CD14-positive monocyte (primary cell): Measurements from ENCODE around the gene RNU1-1. TPM values are rescaled to one million over a fixed set of nuclear protein-coding genes. Genes with fewer than 3 reads are reported as not detected.
A peak's percentile ranks its signal among the peaks of the same experiment; 100 is the strongest.
"Not testable (repeated sequence)": the region's sequence is repeated elsewhere in the genome, so short reads cannot be mapped to it uniquely, and the experiment has no call there.

Source experiments
- DNase-seq, 3 donors: peaks; one replicate each; pipeline ENCODE4 v3.0.0-alpha.2; 2011 to 2022
- H2AFZ ChIP-seq: 2 replicates; pipeline ENCODE4 v1.6.0; 2012; ENCODE audit warnings: mild to moderate bottlenecking, low read depth, low read length, inconsistent platforms; ENCODE audit not compliant: insufficient read depth, poor library complexity, severe bottlenecking
- H3K27ac ChIP-seq, 2 donors: 1 replicate in 1 of 2; 2 replicates in 1 of 2; pipeline ENCODE4 v1.5.1; 2012 to 2013; ENCODE audit warnings: low read length in 2 of 2, control low read depth in 1 of 2, inconsistent platforms in 1 of 2, low read depth in 1 of 2, mild to moderate bottlenecking in 1 of 2
- H3K27me3 ChIP-seq, 2 donors: one replicate each; pipeline versions ENCODE4 v1.6.0 to v1.6.1; 2011 to 2013; ENCODE audit warnings: low read length in 2 of 2; ENCODE audit not compliant: control insufficient read depth in 2 of 2, insufficient read depth in 2 of 2
- H3K36me3 ChIP-seq, 2 donors: replicated peaks in 1 of 2; 1 replicate in 1 of 2; 2 replicates in 1 of 2; pipeline versions ENCODE4 v1.5.1 to v1.6.1; 2012 to 2013; ENCODE audit warnings: low read length in 2 of 2, control low read depth in 1 of 2, inconsistent platforms in 1 of 2, mild to moderate bottlenecking in 1 of 2; ENCODE audit not compliant: insufficient read depth in 2 of 2, control insufficient read depth in 1 of 2
- H3K4me1 ChIP-seq, 2 donors: 1 replicate in 1 of 2; 2 replicates in 1 of 2; pipeline versions ENCODE4 v1.5.1 to v1.6.1; 2012 to 2013; ENCODE audit warnings: low read length in 2 of 2, control low read depth in 1 of 2, inconsistent platforms in 1 of 2, mild to moderate bottlenecking in 1 of 2, moderate library complexity in 1 of 2; ENCODE audit not compliant: insufficient read depth in 2 of 2, control insufficient read depth in 1 of 2
- H3K4me2 ChIP-seq: replicated peaks from 2 replicates; pipeline ENCODE3; 2012; ENCODE audit warnings: low read length, moderate library complexity, mild to moderate bottlenecking; ENCODE audit not compliant: poor library complexity, severe bottlenecking; ENCODE audit errors: extremely low read depth
- H3K4me3 ChIP-seq, 3 experiments: fragments of 200-600 bp in 1 of 3; sonication (generic) in 1 of 3; replicated peaks in 1 of 3; 1 replicate in 2 of 3; 2 replicates in 1 of 3; pipeline ENCODE4 v1.5.1; 2011 to 2013; ENCODE audit warnings: low read length in 3 of 3, mild to moderate bottlenecking in 3 of 3, control low read depth in 2 of 3, low read depth in 2 of 3, inconsistent platforms in 1 of 3, moderate library complexity in 1 of 3
- H3K79me2 ChIP-seq: 2 replicates; pipeline ENCODE4 v1.6.0; 2012; ENCODE audit warnings: mild to moderate bottlenecking, control low read depth, inconsistent platforms, low read length, moderate library complexity; ENCODE audit not compliant: insufficient read depth
- H3K9ac ChIP-seq: 2 replicates; pipeline ENCODE4 v1.6.0; 2017; ENCODE audit warnings: low read length, mild to moderate bottlenecking; ENCODE audit not compliant: insufficient read depth, poor library complexity, severe bottlenecking
- H3K9me3 ChIP-seq, 2 donors: replicated peaks in 1 of 2; 1 replicate in 1 of 2; 2 replicates in 1 of 2; pipeline versions ENCODE4 v1.5.1 to v1.6.1; 2012 to 2013; ENCODE audit warnings: low read length in 2 of 2, control low read depth in 1 of 2; ENCODE audit not compliant: control insufficient read depth in 1 of 2, insufficient read depth in 1 of 2
- H4K20me1 ChIP-seq: 2 replicates; pipeline ENCODE4 v1.6.0; 2012; ENCODE audit warnings: mild to moderate bottlenecking, low read length, control low read depth, moderate library complexity; ENCODE audit not compliant: insufficient read depth
- H3K27ac Mint-ChIP-seq, 7 donors: one replicate each; pipeline ENCODE4 v1.8.0; 2020; ENCODE audit warnings: mild to moderate bottlenecking in 7 of 7, mixed read lengths in 7 of 7, moderate library complexity in 6 of 7, inconsistent platforms in 2 of 7
- H3K27me3 Mint-ChIP-seq, 3 donors: one replicate each; pipeline ENCODE4 v1.8.0; 2021 to 2022; ENCODE audit warnings: low read depth in 3 of 3, mild to moderate bottlenecking in 3 of 3, mixed read lengths in 3 of 3, moderate library complexity in 3 of 3, inconsistent platforms in 1 of 3
- H3K36me3 Mint-ChIP-seq, 2 donors: one replicate each; pipeline ENCODE4 v1.8.0; 2020; ENCODE audit warnings: mixed read lengths in 2 of 2, inconsistent platforms in 1 of 2, mild to moderate bottlenecking in 1 of 2
- H3K4me1 Mint-ChIP-seq: one replicate; pipeline ENCODE4 v1.8.0; 2020; ENCODE audit warnings: mild to moderate bottlenecking, mixed read lengths
- H3K4me3 Mint-ChIP-seq, 2 donors: one replicate each; pipeline ENCODE4 v1.8.0; 2020; ENCODE audit warnings: mild to moderate bottlenecking in 2 of 2, mixed read lengths in 2 of 2, moderate library complexity in 1 of 2
- H3K9me3 Mint-ChIP-seq, 7 donors: one replicate each; pipeline ENCODE4 v1.8.0; 2020 to 2022; ENCODE audit warnings: mixed read lengths in 7 of 7, mild to moderate bottlenecking in 6 of 7, moderate library complexity in 6 of 7, inconsistent platforms in 2 of 7
- WGBS: methylation state at CpG from one replicate; pipeline ENCODE4 v1.1.5; 2013; ENCODE audit warnings: missing lambda C conversion rate; ENCODE audit not compliant: insufficient coverage; 5-methylcytosine and 5-hydroxymethylcytosine counted together
- intact Hi-C, 2 donors: fragments of 100-400 bp; cut with micrococcal nuclease; formaldehyde crosslinking; loops; one replicate each; pipeline versions ENCODE4 v1.15.0 to v1.15.1; 2023
- polyA minus RNA-seq: library from RNA; depleted of rRNA, polyadenylated mRNA; stranded (reverse); fragments of >200 nt; gene quantifications from 2 replicates; pipeline ENCODE4 v1.2.3, GENCODE V29; 2012
- polyA plus RNA-seq, 3 donors: library from polyadenylated mRNA; depleted of rRNA in 1 of 3; unstranded in 2 of 3; stranded (reverse) in 1 of 3; fragments of 300-500 nt in 2 of 3; fragments of >200 nt in 1 of 3; fragmentation: Illumina TruSeq in 2 of 3; gene quantifications; 1 replicate in 2 of 3; 2 replicates in 1 of 3; pipeline ENCODE4 v1.2.3, GENCODE V29; 2012 to 2021
- total RNA-seq, 12 experiments: library from RNA in 1 of 12; stranded (reverse) in 1 of 12; fragments of 120-200 nt in 1 of 12; gene quantifications; one replicate each; pipeline ENCODE4 v1.2.4 and lab custom pipeline; 2013 to 2026; ENCODE audit warnings: mixed read lengths in 6 of 12, inconsistent platforms in 1 of 12

The RNU1-1 gene
- total RNA-seq (2013) = 946 TPM
- polyA plus RNA-seq (not detected), polyA minus RNA-seq (not detected in 2 replicates), total RNA-seq (lab: John Stamatoyannopoulos, UW) (6.4 to 85.5 (median 13.4) reads per million in 11 experiments)

GRCh38 chr1:16514107-16515055, at the start of gene RNU1-1:
RNU1-1 (minus strand) TSS chr1:16514285.
- intact Hi-C loops = not testable (repeated sequence)
- WGBS = 0% methylated on average over 10 of the region's 40 CpGs
- peak within 1 kb of the TSS; percentile 74 for H2AFZ ChIP-seq

GRCh38 chr1:16561035-16561434, 47.0 kb upstream of the RNU1-1 start:
- H3K4me1 ChIP-seq, H3K4me1 Mint-ChIP-seq, H3K79me2 ChIP-seq, H3K9me3 Mint-ChIP-seq, H4K20me1 ChIP-seq, H2AFZ ChIP-seq, DNase-seq, H3K27me3 ChIP-seq, H3K9ac ChIP-seq, intact Hi-C loops, H3K9me3 ChIP-seq, H3K4me3 Mint-ChIP-seq, H3K4me2 ChIP-seq, H3K27ac Mint-ChIP-seq, H3K27me3 Mint-ChIP-seq, H3K4me3 ChIP-seq, H3K36me3 ChIP-seq, H3K27ac ChIP-seq, H3K36me3 Mint-ChIP-seq: not testable (repeated sequence)
- WGBS = no CpG with 5 or more reads among the region's 4 CpGs

More at GRCh38 chr1:16514107-16515055, at the start of gene RNU1-1:
- H3K36me3 Mint-ChIP-seq, H3K4me3 Mint-ChIP-seq, H3K9me3 ChIP-seq, H3K27me3 ChIP-seq, H3K79me2 ChIP-seq, H3K4me1 ChIP-seq, H4K20me1 ChIP-seq, H3K4me2 ChIP-seq, H3K4me1 Mint-ChIP-seq, H3K9me3 Mint-ChIP-seq, H3K36me3 ChIP-seq: not testable (repeated sequence)
- H3K27ac Mint-ChIP-seq = peak within 1 kb of the TSS in 1 of 7 donors; percentile 35
- Histone ChIP-seq H3K9ac (peak within 1 kb of the TSS; percentile 68), H3K4me3 (peak within 1 kb of the TSS; percentile 34 to 66 (median 37)), H3K27ac (peak within 1 kb of the TSS; percentile 87 to 88)
- H3K27me3 Mint-ChIP-seq = peaks cover 6 to 22% (median 7%) of the 10 kb centered on the region in 3 donors
- DNase-seq = peak; percentile 40 to 86 (median 79)

GRCh38 chr1:16560498-16560897, 46.4 kb upstream of the RNU1-1 start:
- H3K4me3 ChIP-seq, H3K9ac ChIP-seq, H3K4me1 Mint-ChIP-seq, H3K79me2 ChIP-seq, H3K27me3 Mint-ChIP-seq, H3K4me1 ChIP-seq, H4K20me1 ChIP-seq, H3K9me3 ChIP-seq, H3K9me3 Mint-ChIP-seq, H3K4me3 Mint-ChIP-seq, H3K27me3 ChIP-seq, H3K36me3 ChIP-seq, H2AFZ ChIP-seq, H3K27ac ChIP-seq, H3K4me2 ChIP-seq, H3K27ac Mint-ChIP-seq, intact Hi-C loops, DNase-seq, H3K36me3 Mint-ChIP-seq: not testable (repeated sequence)
- WGBS = 100% methylated on average over 1 of the region's 6 CpGs

GRCh38 chr1:16559688-16560087, 45.6 kb upstream of the RNU1-1 start:
- not testable (repeated sequence) for H3K9me3 ChIP-seq, H3K4me3 Mint-ChIP-seq, H3K36me3 Mint-ChIP-seq

More at GRCh38 chr1:16559688-16560087, 45.6 kb upstream of the RNU1-1 start:
- intact Hi-C loops, H4K20me1 ChIP-seq, H3K27me3 ChIP-seq, H3K27me3 Mint-ChIP-seq, H3K9ac ChIP-seq, H3K27ac ChIP-seq, H3K4me1 Mint-ChIP-seq, H3K4me3 ChIP-seq, H3K4me1 ChIP-seq, H3K9me3 Mint-ChIP-seq, H3K4me2 ChIP-seq, H3K27ac Mint-ChIP-seq, DNase-seq, H3K36me3 ChIP-seq, H2AFZ ChIP-seq, H3K79me2 ChIP-seq: not testable (repeated sequence)
- no CpG with 5 or more reads among the region's 5 CpGs for WGBS
